PC-3 (cell line): ENCODE results near the gene COL6A1. TPM values are rescaled to one million over a fixed set of nuclear protein-coding genes. Genes with fewer than 3 reads are reported as not detected.
A peak's percentile ranks its signal among the peaks of the same experiment; 100 is the strongest.

Source experiments
- ATAC-seq: fragments of 200-7000 bp; cut with Tn5 transposase; 2 replicates; pipeline ENCODE4 v1.9.1; 2020; ENCODE audit warnings: mild to moderate bottlenecking, moderate library complexity
- BruUV-seq: library from RNA; stranded (reverse); fragments of 400-500 nt; replicated peaks from 2 replicates; lab custom pipeline; 2021; lab: Mats Ljungman, UMichigan
- CTCF ChIA-PET: fragments of 300-600 bp; sonication (Branson Sonifier 250); formaldehyde crosslinking; loops from one replicate; lab custom pipeline; 2022; ENCODE audit warnings: antibody characterized with exemption; lab: Charles Lee
- POLR2A ChIA-PET: fragments of 300-600 bp; sonication (Branson Sonifier 250); formaldehyde crosslinking; loops from one replicate; lab custom pipeline; 2022; ENCODE audit warnings: antibody characterized with exemption; ENCODE audit not compliant: unreplicated experiment; lab: Charles Lee
- DNase-seq: peaks from one replicate; pipeline ENCODE4 v3.0.0-alpha.2; 2015
- H2AFZ ChIP-seq: fragments of 300-600 bp; sonication (generic); 2 replicates; pipeline ENCODE4 v1.6.0; 2016; ENCODE audit warnings: antibody characterized with exemption, low read length
- H3F3A ChIP-seq: fragments of 300-600 bp; sonication (generic); one replicate; pipeline ENCODE4 v1.6.0; 2017; ENCODE audit warnings: antibody characterized with exemption, low read length, control low read depth, mild to moderate bottlenecking; ENCODE audit not compliant: unreplicated experiment
- H3K27ac ChIP-seq: fragments of 300-600 bp; sonication (generic); 2 replicates; pipeline ENCODE4 v1.5.1; 2016; ENCODE audit warnings: mild to moderate bottlenecking, low read length
- H3K27me3 ChIP-seq: fragments of 300-600 bp; sonication (generic); 2 replicates; pipeline ENCODE4 v1.6.1; 2016; ENCODE audit warnings: low read length, mixed read lengths
- H3K36me3 ChIP-seq: fragments of 300-600 bp; sonication (generic); 2 replicates; pipeline ENCODE4 v1.6.1; 2016; ENCODE audit warnings: low read depth, mixed run types, low read length, mixed read lengths
- H3K4me1 ChIP-seq: fragments of 300-600 bp; sonication (generic); 2 replicates; pipeline ENCODE4 v1.5.1; 2016; ENCODE audit warnings: low read length; ENCODE audit not compliant: insufficient read depth
- H3K4me2 ChIP-seq: fragments of 300-600 bp; sonication (generic); 2 replicates; pipeline ENCODE4 v1.6.0; 2016; ENCODE audit warnings: low read length
- H3K4me3 ChIP-seq: fragments of 300-600 bp; sonication (generic); 2 replicates; pipeline ENCODE4 v1.5.1; 2016; ENCODE audit warnings: mild to moderate bottlenecking, low read length, mixed read lengths
- H3K79me2 ChIP-seq: fragments of 300-600 bp; sonication (generic); 2 replicates; pipeline ENCODE4 v1.6.1; 2017; ENCODE audit warnings: low read length, mixed read lengths
- H3K9ac ChIP-seq: fragments of 300-600 bp; sonication (generic); 2 replicates; pipeline ENCODE4 v1.6.0; 2016; ENCODE audit warnings: mild to moderate bottlenecking, low read length
- H3K9me2 ChIP-seq: fragments of 300-600 bp; sonication (generic); replicated peaks from 2 replicates; pipeline ENCODE4 v1.6.1; 2016; ENCODE audit warnings: mixed run types, low read length, mixed read lengths
- H3K9me3 ChIP-seq: fragments of 300-600 bp; sonication (generic); 2 replicates; pipeline ENCODE4 v1.6.1; 2016; ENCODE audit warnings: low read length, mixed read lengths
- H4K20me1 ChIP-seq: fragments of 300-600 bp; sonication (generic); 2 replicates; pipeline ENCODE4 v1.6.1; 2016; ENCODE audit warnings: low read length, mixed read lengths
- CTCF ChIP-seq: fragments of 300-600 bp; sonication (generic); conservative IDR thresholded peaks from 2 replicates; pipeline ENCODE4 v1.5.1; 2017; ENCODE audit warnings: antibody characterized with exemption, low read depth, mild to moderate bottlenecking, low read length
- EZH2 ChIP-seq: fragments of 300-600 bp; sonication (generic); IDR thresholded peaks from one replicate; pipeline ENCODE4 v1.6.1; 2017; ENCODE audit warnings: antibody characterized with exemption, mild to moderate bottlenecking, low read length; ENCODE audit not compliant: unreplicated experiment
- EZH2phosphoT487 ChIP-seq: fragments of 300-600 bp; sonication (generic); IDR thresholded peaks from 2 replicates; pipeline ENCODE4 v1.6.1; 2018; ENCODE audit warnings: mild to moderate bottlenecking, antibody characterized with exemption, low read length, borderline replicate concordance
- intact Hi-C: fragments of 100-400 bp; cut with micrococcal nuclease; formaldehyde crosslinking; loops from 2 replicates; pipeline ENCODE4 v1.9.0; 2023
- total RNA-seq: library from RNA; depleted of rRNA; stranded (reverse); fragments of >200 nt; gene quantifications from 2 replicates; pipeline ENCODE4 v1.2.3, GENCODE V29; 2014; rRNA removed

The COL6A1 gene
- total RNA-seq, 1 experiment from 2014 or later: 487 TPM

DNA sequence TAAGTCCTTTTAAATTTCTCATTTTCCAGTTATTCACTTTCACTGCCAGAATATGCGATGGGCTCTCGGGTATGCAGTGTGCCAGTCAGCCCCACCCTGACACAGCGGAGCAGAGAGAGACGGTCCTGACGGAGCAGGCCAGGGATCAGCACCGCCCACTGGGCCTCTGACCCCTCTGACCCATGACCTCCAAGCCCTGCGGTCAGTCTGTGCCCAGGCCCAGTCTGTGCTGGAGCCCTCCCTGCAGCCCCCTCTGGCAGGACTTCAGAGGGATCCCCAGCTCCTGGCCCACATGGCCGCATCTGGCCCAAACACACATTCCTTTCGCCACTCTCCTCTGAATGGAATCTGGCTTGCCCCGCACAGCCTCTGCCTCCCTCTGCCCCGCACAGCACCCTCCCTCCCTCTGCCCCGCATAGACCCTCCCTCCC, 72.9 kb downstream of the COL6A1 start:
- Histone ChIP-seq H3K4me3 (no peak overlapping the region), H2AFZ (no peak overlapping the region), H3K27ac (peak overlapping the region; percentile 97), H3K79me2 (peaks cover 17% of the 10 kb centered on the region), H3F3A (no peaks in the 10 kb centered on the region), H3K9me3 (no peaks in the 10 kb centered on the region), H3K36me3 (no peaks in the 10 kb centered on the region), H4K20me1 (no peaks in the 10 kb centered on the region), H3K4me1 (peaks cover 47% of the 10 kb centered on the region), H3K9me2 (no peaks in the 10 kb centered on the region), H3K9ac (peak overlapping the region; percentile 80), H3K4me2 (peak overlapping the region; percentile 81), H3K27me3 (no peaks in the 10 kb centered on the region)
- intact Hi-C loops: loop anchor here (5.0 kb wide), 1 partner anchor 72 kb away; the partner anchor contains the start of gene COL6A1
- DNase-seq (no peak), ATAC-seq (no peak)
- no peak for TF ChIP-seq EZH2phosphoT487
- TF ChIP-seq EZH2: no peak
- no peak for TF ChIP-seq CTCF
- no TSS peak for BruUV-seq
- POLR2A ChIA-PET: no interaction called here
- CTCF ChIA-PET: no interaction called here

Other genes with a start within 250 kb of the COL6A1 start
- gene COL6A2, start 116.3 kb downstream of the COL6A1 start, total RNA-seq: 521 and 654 TPM in 2 replicates
- gene FTCD, start 173.8 kb downstream of the COL6A1 start, total RNA-seq: 0.40 and 0.58 TPM in 2 replicates
- gene SPATC1L, start 202.7 kb downstream of the COL6A1 start, total RNA-seq: 41.7 and 49.5 TPM in 2 replicates
- 45.7 and 53.9 TPM in 2 replicates for gene LSS, start 247.0 kb downstream of the COL6A1 start, total RNA-seq